ENCODE data around the gene NPB.

DNA sequence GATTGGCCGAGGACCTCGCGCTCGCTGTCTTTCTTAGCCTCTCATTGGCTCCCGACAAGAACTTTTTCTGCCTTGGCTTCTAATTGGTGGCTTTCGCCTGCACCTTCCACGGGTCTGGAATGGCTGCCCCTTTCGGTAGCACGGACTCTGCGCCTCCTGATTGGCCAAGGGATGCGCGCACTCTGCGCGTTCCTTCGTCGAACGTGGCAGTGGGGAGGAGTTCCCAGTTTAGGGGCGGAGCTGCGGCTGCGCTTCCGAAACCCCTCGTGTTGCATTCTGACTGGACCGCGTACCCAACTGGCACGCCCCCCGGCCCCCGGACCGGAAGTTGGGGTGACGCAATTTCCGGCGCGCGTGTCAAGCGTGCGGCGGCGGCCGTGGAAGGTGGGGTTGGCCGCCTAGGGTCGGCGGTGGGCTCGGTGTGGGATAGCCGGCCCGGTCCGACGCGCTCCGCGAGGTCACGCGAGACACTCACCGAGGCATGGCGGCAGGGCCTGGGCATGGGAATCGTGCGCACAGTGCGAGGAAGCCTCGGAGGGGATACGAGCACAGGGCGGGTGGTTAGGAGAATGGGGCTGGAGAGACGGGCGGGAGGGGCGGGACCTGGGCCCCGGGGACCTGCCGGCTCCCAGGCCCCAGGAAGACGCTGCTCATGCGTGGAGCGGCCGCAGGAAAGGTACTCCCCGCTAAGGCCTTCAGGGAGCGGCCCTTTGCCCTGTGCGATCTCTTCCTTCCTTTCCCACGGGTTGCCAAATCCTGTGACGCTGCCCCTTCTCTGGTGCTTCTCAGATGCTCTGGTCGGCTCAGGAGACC is 41.1 kb upstream of the NPB start:
- TF ChIP-seq, protein P1, sequence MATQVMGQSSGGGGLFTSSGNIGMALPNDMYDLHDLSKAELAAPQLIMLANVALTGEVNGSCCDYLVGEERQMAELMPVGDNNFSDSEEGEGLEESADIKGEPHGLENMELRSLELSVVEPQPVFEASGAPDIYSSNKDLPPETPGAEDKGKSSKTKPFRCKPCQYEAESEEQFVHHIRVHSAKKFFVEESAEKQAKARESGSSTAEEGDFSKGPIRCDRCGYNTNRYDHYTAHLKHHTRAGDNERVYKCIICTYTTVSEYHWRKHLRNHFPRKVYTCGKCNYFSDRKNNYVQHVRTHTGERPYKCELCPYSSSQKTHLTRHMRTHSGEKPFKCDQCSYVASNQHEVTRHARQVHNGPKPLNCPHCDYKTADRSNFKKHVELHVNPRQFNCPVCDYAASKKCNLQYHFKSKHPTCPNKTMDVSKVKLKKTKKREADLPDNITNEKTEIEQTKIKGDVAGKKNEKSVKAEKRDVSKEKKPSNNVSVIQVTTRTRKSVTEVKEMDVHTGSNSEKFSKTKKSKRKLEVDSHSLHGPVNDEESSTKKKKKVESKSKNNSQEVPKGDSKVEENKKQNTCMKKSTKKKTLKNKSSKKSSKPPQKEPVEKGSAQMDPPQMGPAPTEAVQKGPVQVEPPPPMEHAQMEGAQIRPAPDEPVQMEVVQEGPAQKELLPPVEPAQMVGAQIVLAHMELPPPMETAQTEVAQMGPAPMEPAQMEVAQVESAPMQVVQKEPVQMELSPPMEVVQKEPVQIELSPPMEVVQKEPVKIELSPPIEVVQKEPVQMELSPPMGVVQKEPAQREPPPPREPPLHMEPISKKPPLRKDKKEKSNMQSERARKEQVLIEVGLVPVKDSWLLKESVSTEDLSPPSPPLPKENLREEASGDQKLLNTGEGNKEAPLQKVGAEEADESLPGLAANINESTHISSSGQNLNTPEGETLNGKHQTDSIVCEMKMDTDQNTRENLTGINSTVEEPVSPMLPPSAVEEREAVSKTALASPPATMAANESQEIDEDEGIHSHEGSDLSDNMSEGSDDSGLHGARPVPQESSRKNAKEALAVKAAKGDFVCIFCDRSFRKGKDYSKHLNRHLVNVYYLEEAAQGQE (IDR thresholded peaks at IDR 0.05; ENCODE audit: low read depth) = no peak
- TF ChIP-seq YY1 (IDR thresholded peaks at IDR 0.05; ENCODE audit: low read depth) (peak; percentile 82), EGR1 (IDR thresholded peaks at IDR 0.05) (no peak; the same call in 1 of the 2 replicates)

All from Ishikawa (cell line).